Activated CD4-positive, alpha-beta T cell treated with anti-CD3 and anti-CD28 coated beads for 36 hours (primary cell): ENCODE results near the gene IGSF21. TPM values are rescaled to one million over a fixed set of nuclear protein-coding genes. Genes with fewer than 3 reads are reported as not detected.

Experiments used
- ATAC-seq: fragments of 200-7000 bp; cut with Tn5 transposase; one replicate; pipeline ENCODE4 v1.10.0; 2021; ENCODE audit warnings: mild to moderate bottlenecking, moderate library complexity
- CTCF ChIA-PET: fragments of 350-600 bp; sonication (Branson Sonifier 250); formaldehyde crosslinking; loops from one replicate; lab custom pipeline; 2021; ENCODE audit warnings: antibody characterized with exemption; lab: Charles Lee
- POLR2A ChIA-PET: fragments of 350-600 bp; sonication (Branson Sonifier 250); formaldehyde crosslinking; loops from one replicate; lab custom pipeline; 2021; ENCODE audit warnings: antibody characterized with exemption, inconsistent platforms; lab: Charles Lee
- DNase-seq: peaks from one replicate; pipeline ENCODE4 v3.0.0-alpha.2; 2020
- H3K27ac Mint-ChIP-seq: one replicate; pipeline ENCODE4 v1.8.0; 2021; ENCODE audit warnings: mixed read lengths
- H3K27me3 Mint-ChIP-seq: one replicate; pipeline ENCODE4 v1.8.0; 2021; ENCODE audit warnings: mixed read lengths
- H3K36me3 Mint-ChIP-seq: one replicate; pipeline ENCODE4 v1.8.0; 2021; ENCODE audit warnings: low read depth, mixed read lengths
- H3K4me1 Mint-ChIP-seq: one replicate; pipeline ENCODE4 v1.8.0; 2021; ENCODE audit warnings: mixed read lengths
- H3K4me3 Mint-ChIP-seq: one replicate; pipeline ENCODE4 v1.8.0; 2021; ENCODE audit warnings: mild to moderate bottlenecking, moderate library complexity, mixed read lengths
- H3K9me3 Mint-ChIP-seq: one replicate; pipeline ENCODE4 v1.8.0; 2021; ENCODE audit warnings: low read depth, mixed read lengths
- intact Hi-C, 2 experiments: fragments of 100-400 bp; cut with DNase I in 1 of 2; cut with micrococcal nuclease in 1 of 2; formaldehyde crosslinking; loops; one replicate each; pipeline versions ENCODE4 v1.14.2 to v1.15.1; 2022 to 2024; cut with DNase I, micrococcal nuclease
- total RNA-seq, 2 experiments: library from RNA; stranded (reverse); gene quantifications; one replicate each; pipeline ENCODE4 v1.2.3, GENCODE V29; 2021

The IGSF21 gene
- total RNA-seq, 2 experiments from 2014 or later, result not detected

DNA sequence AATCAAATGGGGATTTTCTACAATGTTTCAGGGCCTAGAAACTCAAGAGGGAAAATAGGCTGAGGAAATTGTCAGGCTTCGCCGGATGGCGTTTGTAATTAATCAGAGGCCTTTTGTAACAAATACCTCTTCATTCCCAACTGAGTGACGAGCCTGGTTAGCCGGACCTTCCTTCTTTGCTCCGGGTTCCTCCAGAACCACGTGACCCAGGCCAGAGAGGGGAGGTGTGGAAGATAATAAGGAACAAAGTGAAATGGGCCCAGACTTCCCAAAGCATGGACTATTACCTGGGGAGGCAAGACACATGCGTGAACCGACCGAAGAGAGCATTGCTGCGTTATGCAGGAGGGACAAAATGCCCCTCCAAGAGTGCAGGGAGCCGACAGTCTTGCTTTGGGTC lies 7.5 kb upstream of the IGSF21 start:
- H3K9me3 Mint-ChIP-seq, result no peaks in the 10 kb centered on the region
- H3K4me1 Mint-ChIP-seq, result no peaks in the 10 kb centered on the region
- CTCF ChIA-PET, result interaction anchor here (0.6 to 1.4 kb wide), 6 partner anchors 82 to 438 kb away, joined by 3 to 7 read pairs (median 4); no protein-coding TSS in a partner anchor
- intact Hi-C loops, result loop anchor here (1.0 to 10.0 kb wide), 9 partner anchors 116 to 608 kb away; partner anchors contain the start of gene PAX7 (in 1 of the 2)
- peaks cover 24% of the 10 kb centered on the region for H3K27me3 Mint-ChIP-seq
- ATAC-seq (no peak), DNase-seq (no peak)
- H3K36me3 Mint-ChIP-seq, result no peaks in the 10 kb centered on the region
- POLR2A ChIA-PET, result no interaction called here
- no peak overlapping the region for H3K4me3 Mint-ChIP-seq
- no peak overlapping the region for H3K27ac Mint-ChIP-seq

GRCh38 chr1:18100491-18101063 lies 7.0 kb upstream of the IGSF21 start:
- ChIA-PET CTCF (interaction anchor here (0.6 to 1.4 kb wide), 9 partner anchors 9 to 478 kb away, joined by 3 to 7 read pairs (median 4); no protein-coding TSS in a partner anchor), POLR2A (no interaction called here)
- H3K4me3 Mint-ChIP-seq, result no peak overlapping the region
- no peak overlapping the region for H3K27ac Mint-ChIP-seq
- no peaks in the 10 kb centered on the region for H3K9me3 Mint-ChIP-seq
- H3K36me3 Mint-ChIP-seq, result no peaks in the 10 kb centered on the region
- ATAC-seq, result no peak
- peak; percentile 68 for DNase-seq
- peaks cover 25% of the 10 kb centered on the region for H3K27me3 Mint-ChIP-seq
- intact Hi-C loops, result loop anchor here (1.0 to 10.0 kb wide), 9 partner anchors 116 to 608 kb away; partner anchors contain the start of gene PAX7 (in 1 of the 2)
- H3K4me1 Mint-ChIP-seq, result no peaks in the 10 kb centered on the region

GRCh38 chr1:18101508-18101907 lies 6.1 kb upstream of the IGSF21 start:
- Mint-ChIP-seq H3K27me3 (peaks cover 30% of the 10 kb centered on the region), H3K4me1 (no peaks in the 10 kb centered on the region), H3K9me3 (no peaks in the 10 kb centered on the region), H3K4me3 (no peak overlapping the region), H3K36me3 (no peaks in the 10 kb centered on the region), H3K27ac (no peak overlapping the region)
- intact Hi-C loops, result loop anchor here (5.0 to 10.0 kb wide), 6 partner anchors 119 to 609 kb away; partner anchors contain the start of gene PAX7 (in 1 of the 2)
- ATAC-seq, result no peak
- CTCF ChIA-PET, result interaction anchor here (0.9 to 1.1 kb wide), 3 partner anchors 10 to 440 kb away, joined by 3 to 4 read pairs (median 3); no protein-coding TSS in a partner anchor
- DNase-seq, result no peak
- POLR2A ChIA-PET, result no interaction called here

DNA sequence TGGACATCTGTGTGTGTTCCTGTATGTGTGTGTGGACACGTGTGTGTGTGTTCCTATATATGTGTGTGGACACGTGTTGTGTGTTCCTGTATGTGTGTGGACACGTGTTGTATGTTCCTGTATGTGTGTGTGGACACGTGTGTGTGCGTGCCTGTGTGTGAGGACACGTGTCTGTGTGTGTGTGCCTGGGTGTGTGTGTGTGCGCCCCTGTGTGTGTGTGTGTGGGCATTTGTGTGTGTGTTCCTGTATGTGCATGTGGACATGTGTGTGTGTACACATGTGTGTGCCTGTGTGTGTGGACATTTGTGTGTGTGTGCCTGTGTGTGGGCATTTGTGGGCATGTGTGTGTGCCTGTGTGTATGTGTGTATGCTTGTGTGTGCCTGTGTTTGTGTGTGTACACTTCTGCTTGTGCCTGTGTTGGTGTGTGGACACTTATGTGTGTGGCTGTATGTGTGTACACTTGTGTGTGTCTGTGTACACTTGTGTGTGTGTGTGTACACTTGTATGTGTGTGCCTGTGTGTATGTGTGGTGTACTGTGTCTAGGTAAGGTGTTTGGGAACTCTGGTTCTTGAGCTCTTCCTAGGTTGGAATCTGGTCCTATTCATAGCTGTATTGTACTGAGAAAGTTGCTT lies 3.7 kb upstream of the IGSF21 start:
- no peak overlapping the region for H3K27ac Mint-ChIP-seq
- ChIA-PET POLR2A (no interaction called here), CTCF (no interaction called here)
- H3K27me3 Mint-ChIP-seq, result peaks cover 47% of the 10 kb centered on the region
- no peak for ATAC-seq
- intact Hi-C loops, result loop anchor here (5.0 to 10.0 kb wide), 6 partner anchors 122 to 612 kb away; partner anchors contain the start of gene PAX7 (in 1 of the 2)
- no peak overlapping the region for H3K4me3 Mint-ChIP-seq
- peaks cover 3% of the 10 kb centered on the region for H3K4me1 Mint-ChIP-seq
- H3K36me3 Mint-ChIP-seq, result no peaks in the 10 kb centered on the region
- DNase-seq, result no peak
- H3K9me3 Mint-ChIP-seq, result no peaks in the 10 kb centered on the region

GRCh38 chr1:18104546-18105100 lies 3.0 kb upstream of the IGSF21 start:
- intact Hi-C loops, result loop anchor here (5.0 to 10.0 kb wide), 7 partner anchors 122 to 612 kb away; partner anchors contain the start of gene PAX7 (in 1 of the 2)
- H3K9me3 Mint-ChIP-seq, result no peaks in the 10 kb centered on the region
- no peak overlapping the region for H3K27ac Mint-ChIP-seq
- no peaks in the 10 kb centered on the region for H3K36me3 Mint-ChIP-seq
- no peak for DNase-seq
- CTCF ChIA-PET, result no interaction called here
- H3K4me1 Mint-ChIP-seq, result peaks cover 3% of the 10 kb centered on the region
- no peak overlapping the region for H3K4me3 Mint-ChIP-seq
- no peak for ATAC-seq
- peaks cover 50% of the 10 kb centered on the region for H3K27me3 Mint-ChIP-seq
- POLR2A ChIA-PET, result no interaction called here

GRCh38 chr1:18105196-18105595 lies 2.4 kb upstream of the IGSF21 start:
- H3K27ac Mint-ChIP-seq, result no peak overlapping the region
- H3K36me3 Mint-ChIP-seq, result no peaks in the 10 kb centered on the region
- H3K9me3 Mint-ChIP-seq, result no peaks in the 10 kb centered on the region
- ATAC-seq (no peak), DNase-seq (no peak)
- peaks cover 52% of the 10 kb centered on the region for H3K27me3 Mint-ChIP-seq
- ChIA-PET POLR2A (no interaction called here), CTCF (no interaction called here)
- intact Hi-C loops, result loop anchor here (5.0 to 10.0 kb wide), 3 partner anchors 480 to 532 kb away; partner anchors contain the start of gene PAX7 (in 1 of the 2)
- H3K4me3 Mint-ChIP-seq, result no peak overlapping the region
- peaks cover 5% of the 10 kb centered on the region for H3K4me1 Mint-ChIP-seq

DNA sequence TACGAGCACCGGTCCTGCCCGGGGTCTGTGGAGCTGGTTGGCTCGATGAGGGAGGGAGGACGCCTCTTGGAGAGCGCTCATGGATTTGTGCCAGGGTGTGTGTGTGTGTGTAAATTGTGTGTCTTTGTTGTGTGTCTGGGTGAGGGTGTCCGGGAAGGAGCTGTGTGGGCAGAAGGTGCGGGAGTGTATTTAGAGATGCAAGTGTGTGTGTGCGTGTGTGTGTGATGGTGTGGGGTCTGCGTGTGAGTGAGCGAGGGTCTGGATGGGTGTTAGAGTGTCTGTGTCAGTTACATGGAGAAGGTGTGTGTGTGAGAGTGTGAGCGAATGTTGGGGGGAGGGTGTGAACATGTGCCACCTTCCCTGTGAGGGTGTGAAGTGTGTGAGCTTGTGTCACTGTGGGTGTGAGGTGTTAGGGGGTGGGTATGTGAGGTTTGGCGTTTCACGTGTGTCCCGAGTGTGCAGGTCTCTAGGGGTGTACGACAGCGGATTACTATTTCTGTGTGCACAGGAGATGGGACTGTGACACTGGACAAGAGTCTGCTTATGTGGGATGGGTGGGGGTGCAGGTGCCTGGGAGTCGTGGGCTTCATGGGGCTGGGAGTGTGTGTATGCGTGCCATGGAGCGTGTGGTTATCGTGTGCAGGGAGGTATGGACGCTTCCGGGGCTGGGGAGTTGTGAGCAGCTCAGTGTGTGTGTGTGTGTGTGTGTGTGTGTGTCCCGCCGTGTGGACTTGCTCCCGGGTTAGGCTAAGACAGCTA lies 880 bp downstream of the IGSF21 start:
- H3K27ac Mint-ChIP-seq, result no peak overlapping the region
- ChIA-PET CTCF (no interaction called here), POLR2A (no interaction called here)
- no peaks in the 10 kb centered on the region for H3K36me3 Mint-ChIP-seq
- ATAC-seq (no peak), DNase-seq (no peak)
- H3K4me1 Mint-ChIP-seq, result peaks cover 9% of the 10 kb centered on the region
- intact Hi-C loops, result loop anchor here (5.0 to 10.0 kb wide), 3 partner anchors 476 to 529 kb away; partner anchors contain the start of gene PAX7 (in 1 of the 2)
- peaks cover 54% of the 10 kb centered on the region for H3K27me3 Mint-ChIP-seq
- H3K9me3 Mint-ChIP-seq, result no peaks in the 10 kb centered on the region
- no peak overlapping the region for H3K4me3 Mint-ChIP-seq

GRCh38 chr1:18109058-18109755 lies 1.6 kb downstream of the IGSF21 start:
- POLR2A ChIA-PET, result interaction anchor here (0.7 kb wide), 1 partner anchor 9 kb away, joined by 3 read pairs; no protein-coding TSS in a partner anchor
- CTCF ChIA-PET, result no interaction called here
- no peak for ATAC-seq
- peaks cover 51% of the 10 kb centered on the region for H3K27me3 Mint-ChIP-seq
- no peaks in the 10 kb centered on the region for H3K36me3 Mint-ChIP-seq
- DNase-seq, result no peak
- H3K9me3 Mint-ChIP-seq, result no peaks in the 10 kb centered on the region
- H3K4me3 Mint-ChIP-seq, result no peak overlapping the region
- intact Hi-C loops, result loop anchor here (5.0 to 10.0 kb wide), 3 partner anchors 476 to 528 kb away; partner anchors contain the start of gene PAX7 (in 1 of the 2)
- no peak overlapping the region for H3K27ac Mint-ChIP-seq
- peaks cover 9% of the 10 kb centered on the region for H3K4me1 Mint-ChIP-seq

GRCh38 chr1:18109756-18110597 lies 2.4 kb downstream of the IGSF21 start:
- CTCF ChIA-PET, result no interaction called here
- Mint-ChIP-seq H3K27me3 (peaks cover 53% of the 10 kb centered on the region), H3K36me3 (no peaks in the 10 kb centered on the region), H3K4me1 (peaks cover 9% of the 10 kb centered on the region), H3K27ac (no peak overlapping the region), H3K4me3 (no peak overlapping the region), H3K9me3 (no peaks in the 10 kb centered on the region)
- DNase-seq (peak; percentile 69), ATAC-seq (peak; percentile 69)
- intact Hi-C loops, result loop anchor here (5.0 to 10.0 kb wide), 3 partner anchors 475 to 527 kb away; partner anchors contain the start of gene PAX7 (in 1 of the 2)
- POLR2A ChIA-PET, result interaction anchor here (0.7 kb wide), 1 partner anchor 9 kb away, joined by 3 read pairs; no protein-coding TSS in a partner anchor

- H3K27ac Mint-ChIP-seq, result no peak overlapping the region
- no peaks in the 10 kb centered on the region for H3K9me3 Mint-ChIP-seq
- H3K4me1 Mint-ChIP-seq, result peaks cover 9% of the 10 kb centered on the region
- peaks cover 57% of the 10 kb centered on the region for H3K27me3 Mint-ChIP-seq
- CTCF ChIA-PET, result no interaction called here
- POLR2A ChIA-PET, result no interaction called here
- H3K36me3 Mint-ChIP-seq, result no peaks in the 10 kb centered on the region
- DNase-seq, result peak; percentile 9
- H3K4me3 Mint-ChIP-seq, result no peak overlapping the region
- intact Hi-C loops, result no loop called here
- no peak for ATAC-seq
Observed at GRCh38 chr1:18110598-18110939, 3.0 kb downstream of the IGSF21 start.
